ENCODE results near the gene CD7.
A peak's percentile ranks its signal among the peaks of the same experiment; 100 is the strongest.

Gene CD7

GRCh38 chr17:82277851-82278250, 39.6 kb downstream of the CD7 start:
- DNase-seq (ENCODE audit: low spot score) = no peak

- no peak for DNase-seq (ENCODE audit: low spot score)
Observed at GRCh38 chr17:82276938-82277337, 40.5 kb downstream of the CD7 start.

GRCh38 chr17:82275326-82275725, 42.1 kb downstream of the CD7 start:
- no peak for DNase-seq (ENCODE audit: low spot score)

GRCh38 chr17:82274134-82275020, 43.0 kb downstream of the CD7 start:
- no peak for DNase-seq (ENCODE audit: low spot score)

- DNase-seq (ENCODE audit: low spot score) = peak; percentile 92
Observed at GRCh38 chr17:82273327-82274133, 43.9 kb downstream of the CD7 start, which contains the start of gene CSNK1D. CSNK1D (minus strand) TSS chr17:82273700; CDS start chr17:82273381, 319 bp downstream.

GRCh38 chr17:82272495-82273326, 44.7 kb downstream of the CD7 start:
- DNase-seq (ENCODE audit: low spot score) = no peak

- no peak for DNase-seq (ENCODE audit: low spot score)
Observed at GRCh38 chr17:82271401-82271800, 46.0 kb downstream of the CD7 start.

- no peak for DNase-seq (ENCODE audit: low spot score)
Observed at GRCh38 chr17:82270651-82271050, 46.8 kb downstream of the CD7 start.

GRCh38 chr17:82269882-82270500, 47.4 kb downstream of the CD7 start:
- no peak for DNase-seq (ENCODE audit: low spot score)

GRCh38 chr17:82269138-82269881, 48.1 kb downstream of the CD7 start:
- no peak for DNase-seq (ENCODE audit: low spot score)

GRCh38 chr17:82267575-82268379, 49.6 kb downstream of the CD7 start:
- peak; percentile 94 for DNase-seq (ENCODE audit: low spot score)

GRCh38 chr17:82266142-82266541, 51.3 kb downstream of the CD7 start:
- no peak for DNase-seq (ENCODE audit: low spot score)
